Measurements from ENCODE around the gene NTNG1. TPM values are rescaled to one million over a fixed set of nuclear protein-coding genes. Genes with fewer than 3 reads are reported as not detected.

NTNG1 gene
- total RNA-seq, 1 experiment from 2014 or later, result 2.3 TPM

DNA sequence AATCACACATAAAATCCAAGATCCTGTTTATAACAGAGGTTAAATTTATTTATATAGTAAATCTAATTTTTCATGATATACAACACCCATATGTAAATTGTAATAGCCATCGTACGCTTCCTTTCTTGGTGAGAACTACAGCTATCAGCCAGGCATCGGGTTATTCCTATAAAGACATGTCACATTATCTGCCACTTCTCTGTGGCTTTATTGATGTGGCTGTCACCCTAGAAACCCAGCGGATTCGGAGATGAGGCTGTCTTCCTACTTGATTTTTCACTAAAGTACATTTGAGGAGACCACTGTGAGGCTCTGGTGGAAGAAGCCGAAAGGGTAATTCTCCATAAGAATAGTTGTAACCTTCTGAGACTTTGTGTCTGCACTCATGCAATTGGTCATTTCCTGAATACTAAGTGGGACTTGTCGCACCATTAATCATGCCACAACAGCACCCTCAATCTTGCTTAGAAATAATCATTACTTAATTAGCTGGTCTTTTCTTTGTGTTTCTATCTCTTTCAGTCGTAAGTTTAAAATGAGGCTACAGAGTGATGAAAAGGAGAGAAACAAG is 106.0 kb downstream of the NTNG1 start:
- TF ChIP-seq SMAD3 (CRISPR knock-in tag; IDR thresholded peaks at IDR 0.05; ENCODE audit: borderline replicate concordance), result no peak
- TF ChIP-seq ZNF121 (CRISPR knock-in tag; IDR thresholded peaks at IDR 0.05), result no peak
- TF ChIP-seq, protein P1, sequence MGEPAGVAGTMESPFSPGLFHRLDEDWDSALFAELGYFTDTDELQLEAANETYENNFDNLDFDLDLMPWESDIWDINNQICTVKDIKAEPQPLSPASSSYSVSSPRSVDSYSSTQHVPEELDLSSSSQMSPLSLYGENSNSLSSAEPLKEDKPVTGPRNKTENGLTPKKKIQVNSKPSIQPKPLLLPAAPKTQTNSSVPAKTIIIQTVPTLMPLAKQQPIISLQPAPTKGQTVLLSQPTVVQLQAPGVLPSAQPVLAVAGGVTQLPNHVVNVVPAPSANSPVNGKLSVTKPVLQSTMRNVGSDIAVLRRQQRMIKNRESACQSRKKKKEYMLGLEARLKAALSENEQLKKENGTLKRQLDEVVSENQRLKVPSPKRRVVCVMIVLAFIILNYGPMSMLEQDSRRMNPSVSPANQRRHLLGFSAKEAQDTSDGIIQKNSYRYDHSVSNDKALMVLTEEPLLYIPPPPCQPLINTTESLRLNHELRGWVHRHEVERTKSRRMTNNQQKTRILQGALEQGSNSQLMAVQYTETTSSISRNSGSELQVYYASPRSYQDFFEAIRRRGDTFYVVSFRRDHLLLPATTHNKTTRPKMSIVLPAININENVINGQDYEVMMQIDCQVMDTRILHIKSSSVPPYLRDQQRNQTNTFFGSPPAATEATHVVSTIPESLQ (CRISPR knock-in tag; IDR thresholded peaks at IDR 0.05), result no peak
- TF ChIP-seq RORB (CRISPR knock-in tag; IDR thresholded peaks at IDR 0.05), result no peak
- no peak for TF ChIP-seq FOXK1 (CRISPR knock-in tag; IDR thresholded peaks at IDR 0.05)
- TF ChIP-seq, protein P2, sequence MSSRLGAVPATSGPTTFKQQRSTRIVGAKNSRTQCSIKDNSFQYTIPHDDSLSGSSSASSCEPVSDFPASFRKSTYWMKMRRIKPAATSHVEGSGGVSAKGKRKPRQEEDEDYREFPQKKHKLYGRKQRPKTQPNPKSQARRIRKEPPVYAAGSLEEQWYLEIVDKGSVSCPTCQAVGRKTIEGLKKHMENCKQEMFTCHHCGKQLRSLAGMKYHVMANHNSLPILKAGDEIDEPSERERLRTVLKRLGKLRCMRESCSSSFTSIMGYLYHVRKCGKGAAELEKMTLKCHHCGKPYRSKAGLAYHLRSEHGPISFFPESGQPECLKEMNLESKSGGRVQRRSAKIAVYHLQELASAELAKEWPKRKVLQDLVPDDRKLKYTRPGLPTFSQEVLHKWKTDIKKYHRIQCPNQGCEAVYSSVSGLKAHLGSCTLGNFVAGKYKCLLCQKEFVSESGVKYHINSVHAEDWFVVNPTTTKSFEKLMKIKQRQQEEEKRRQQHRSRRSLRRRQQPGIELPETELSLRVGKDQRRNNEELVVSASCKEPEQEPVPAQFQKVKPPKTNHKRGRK (CRISPR knock-in tag; IDR thresholded peaks at IDR 0.05; ENCODE audit: borderline replicate concordance), result no peak
- TF ChIP-seq, protein P3, sequence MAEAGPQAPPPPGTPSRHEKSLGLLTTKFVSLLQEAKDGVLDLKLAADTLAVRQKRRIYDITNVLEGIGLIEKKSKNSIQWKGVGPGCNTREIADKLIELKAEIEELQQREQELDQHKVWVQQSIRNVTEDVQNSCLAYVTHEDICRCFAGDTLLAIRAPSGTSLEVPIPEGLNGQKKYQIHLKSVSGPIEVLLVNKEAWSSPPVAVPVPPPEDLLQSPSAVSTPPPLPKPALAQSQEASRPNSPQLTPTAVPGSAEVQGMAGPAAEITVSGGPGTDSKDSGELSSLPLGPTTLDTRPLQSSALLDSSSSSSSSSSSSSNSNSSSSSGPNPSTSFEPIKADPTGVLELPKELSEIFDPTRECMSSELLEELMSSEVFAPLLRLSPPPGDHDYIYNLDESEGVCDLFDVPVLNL (CRISPR knock-in tag; IDR thresholded peaks at IDR 0.05; ENCODE audit: borderline replicate concordance, low read depth), result no peak
- no peak for TF ChIP-seq ZNF423 (CRISPR knock-in tag; IDR thresholded peaks at IDR 0.05)
- no peak for TF ChIP-seq NFATC4 (CRISPR knock-in tag; IDR thresholded peaks at IDR 0.05)
- no peak for TF ChIP-seq GABPB1 (CRISPR knock-in tag; IDR thresholded peaks at IDR 0.05)
- TF ChIP-seq, protein P4, sequence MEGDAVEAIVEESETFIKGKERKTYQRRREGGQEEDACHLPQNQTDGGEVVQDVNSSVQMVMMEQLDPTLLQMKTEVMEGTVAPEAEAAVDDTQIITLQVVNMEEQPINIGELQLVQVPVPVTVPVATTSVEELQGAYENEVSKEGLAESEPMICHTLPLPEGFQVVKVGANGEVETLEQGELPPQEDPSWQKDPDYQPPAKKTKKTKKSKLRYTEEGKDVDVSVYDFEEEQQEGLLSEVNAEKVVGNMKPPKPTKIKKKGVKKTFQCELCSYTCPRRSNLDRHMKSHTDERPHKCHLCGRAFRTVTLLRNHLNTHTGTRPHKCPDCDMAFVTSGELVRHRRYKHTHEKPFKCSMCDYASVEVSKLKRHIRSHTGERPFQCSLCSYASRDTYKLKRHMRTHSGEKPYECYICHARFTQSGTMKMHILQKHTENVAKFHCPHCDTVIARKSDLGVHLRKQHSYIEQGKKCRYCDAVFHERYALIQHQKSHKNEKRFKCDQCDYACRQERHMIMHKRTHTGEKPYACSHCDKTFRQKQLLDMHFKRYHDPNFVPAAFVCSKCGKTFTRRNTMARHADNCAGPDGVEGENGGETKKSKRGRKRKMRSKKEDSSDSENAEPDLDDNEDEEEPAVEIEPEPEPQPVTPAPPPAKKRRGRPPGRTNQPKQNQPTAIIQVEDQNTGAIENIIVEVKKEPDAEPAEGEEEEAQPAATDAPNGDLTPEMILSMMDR (IDR thresholded peaks at IDR 0.05), result no peak
- H3K36me3 Mint-ChIP-seq, result no peaks in the 10 kb centered on the region
- no peaks in the 10 kb centered on the region for H3K9me3 Mint-ChIP-seq
- DNase-seq (ENCODE audit: low spot score) (no peak), ATAC-seq (peak; percentile 36)
- ChIA-PET CTCF (interaction anchor here (0.6 to 0.8 kb wide), 3 partner anchors 30 to 213 kb away, joined by 3 to 5 read pairs (median 4); no protein-coding TSS in a partner anchor), POLR2A (interaction anchor here (0.6 kb wide), 1 partner anchor 500 kb away, joined by 3 read pairs; no protein-coding TSS in a partner anchor)
- H3K4me3 Mint-ChIP-seq, result no peak overlapping the region
- H3K27ac Mint-ChIP-seq, result peak overlapping the region; percentile 71
- no peaks in the 10 kb centered on the region for H3K27me3 Mint-ChIP-seq (ENCODE audit: low read depth)
- peaks cover 42% of the 10 kb centered on the region for H3K4me1 Mint-ChIP-seq

DNA sequence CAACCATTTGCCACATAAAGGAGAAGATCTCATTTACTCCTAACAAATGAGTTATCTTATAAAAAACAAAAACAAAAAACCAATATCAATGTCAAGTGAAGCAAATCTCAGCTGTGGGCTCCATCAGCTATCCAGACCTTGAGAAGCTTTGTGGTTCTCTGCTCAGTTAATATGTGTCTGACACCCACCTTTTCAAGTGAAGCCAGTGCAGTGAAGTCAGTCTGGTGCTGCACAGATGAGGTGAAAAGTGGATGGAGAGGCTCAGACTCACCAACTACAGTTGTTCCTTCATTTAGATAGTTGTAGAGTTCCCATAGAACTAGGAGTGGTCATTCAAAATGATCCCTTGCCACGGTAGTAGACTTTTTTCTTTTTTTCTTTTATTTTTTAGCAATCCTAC is 106.8 kb downstream of the NTNG1 start:
- H3K27ac Mint-ChIP-seq, result peak overlapping the region; percentile 71
- no peak overlapping the region for H3K4me3 Mint-ChIP-seq
- H3K27me3 Mint-ChIP-seq (ENCODE audit: low read depth), result no peaks in the 10 kb centered on the region
- peaks cover 37% of the 10 kb centered on the region for H3K4me1 Mint-ChIP-seq
- H3K36me3 Mint-ChIP-seq, result no peaks in the 10 kb centered on the region
- ATAC-seq (no peak; the same call in 1 of the 2 replicates), DNase-seq (ENCODE audit: low spot score) (no peak)
- POLR2A ChIA-PET, result no interaction called here
- no peaks in the 10 kb centered on the region for H3K9me3 Mint-ChIP-seq
- CTCF ChIA-PET, result interaction anchor here (0.8 kb wide), 2 partner anchors 29 to 50 kb away, joined by 3 to 5 read pairs; no protein-coding TSS in a partner anchor
- TF ChIP-seq ZNF219 (CRISPR knock-in tag; IDR thresholded peaks at IDR 0.05; ENCODE audit: borderline replicate concordance), result no peak
- TF ChIP-seq FOXP1 (CRISPR knock-in tag; IDR thresholded peaks at IDR 0.05; ENCODE audit: borderline replicate concordance), result no peak
- TF ChIP-seq NFYB (CRISPR knock-in tag; conservative IDR thresholded peaks at IDR 0.05; ENCODE audit: low read depth), result no peak
- no peak for TF ChIP-seq ZNF121 (CRISPR knock-in tag; IDR thresholded peaks at IDR 0.05)
- TF ChIP-seq, protein P5, sequence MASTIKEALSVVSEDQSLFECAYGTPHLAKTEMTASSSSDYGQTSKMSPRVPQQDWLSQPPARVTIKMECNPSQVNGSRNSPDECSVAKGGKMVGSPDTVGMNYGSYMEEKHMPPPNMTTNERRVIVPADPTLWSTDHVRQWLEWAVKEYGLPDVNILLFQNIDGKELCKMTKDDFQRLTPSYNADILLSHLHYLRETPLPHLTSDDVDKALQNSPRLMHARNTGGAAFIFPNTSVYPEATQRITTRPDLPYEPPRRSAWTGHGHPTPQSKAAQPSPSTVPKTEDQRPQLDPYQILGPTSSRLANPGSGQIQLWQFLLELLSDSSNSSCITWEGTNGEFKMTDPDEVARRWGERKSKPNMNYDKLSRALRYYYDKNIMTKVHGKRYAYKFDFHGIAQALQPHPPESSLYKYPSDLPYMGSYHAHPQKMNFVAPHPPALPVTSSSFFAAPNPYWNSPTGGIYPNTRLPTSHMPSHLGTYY (CRISPR knock-in tag; IDR thresholded peaks at IDR 0.05), result no peak
- TF ChIP-seq, protein P6, sequence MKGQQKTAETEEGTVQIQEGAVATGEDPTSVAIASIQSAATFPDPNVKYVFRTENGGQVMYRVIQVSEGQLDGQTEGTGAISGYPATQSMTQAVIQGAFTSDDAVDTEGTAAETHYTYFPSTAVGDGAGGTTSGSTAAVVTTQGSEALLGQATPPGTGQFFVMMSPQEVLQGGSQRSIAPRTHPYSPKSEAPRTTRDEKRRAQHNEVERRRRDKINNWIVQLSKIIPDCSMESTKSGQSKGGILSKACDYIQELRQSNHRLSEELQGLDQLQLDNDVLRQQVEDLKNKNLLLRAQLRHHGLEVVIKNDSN (CRISPR knock-in tag; IDR thresholded peaks at IDR 0.05), result no peak
- TF ChIP-seq SMAD4 (CRISPR knock-in tag; IDR thresholded peaks at IDR 0.05), result no peak
- TF ChIP-seq, protein P7, sequence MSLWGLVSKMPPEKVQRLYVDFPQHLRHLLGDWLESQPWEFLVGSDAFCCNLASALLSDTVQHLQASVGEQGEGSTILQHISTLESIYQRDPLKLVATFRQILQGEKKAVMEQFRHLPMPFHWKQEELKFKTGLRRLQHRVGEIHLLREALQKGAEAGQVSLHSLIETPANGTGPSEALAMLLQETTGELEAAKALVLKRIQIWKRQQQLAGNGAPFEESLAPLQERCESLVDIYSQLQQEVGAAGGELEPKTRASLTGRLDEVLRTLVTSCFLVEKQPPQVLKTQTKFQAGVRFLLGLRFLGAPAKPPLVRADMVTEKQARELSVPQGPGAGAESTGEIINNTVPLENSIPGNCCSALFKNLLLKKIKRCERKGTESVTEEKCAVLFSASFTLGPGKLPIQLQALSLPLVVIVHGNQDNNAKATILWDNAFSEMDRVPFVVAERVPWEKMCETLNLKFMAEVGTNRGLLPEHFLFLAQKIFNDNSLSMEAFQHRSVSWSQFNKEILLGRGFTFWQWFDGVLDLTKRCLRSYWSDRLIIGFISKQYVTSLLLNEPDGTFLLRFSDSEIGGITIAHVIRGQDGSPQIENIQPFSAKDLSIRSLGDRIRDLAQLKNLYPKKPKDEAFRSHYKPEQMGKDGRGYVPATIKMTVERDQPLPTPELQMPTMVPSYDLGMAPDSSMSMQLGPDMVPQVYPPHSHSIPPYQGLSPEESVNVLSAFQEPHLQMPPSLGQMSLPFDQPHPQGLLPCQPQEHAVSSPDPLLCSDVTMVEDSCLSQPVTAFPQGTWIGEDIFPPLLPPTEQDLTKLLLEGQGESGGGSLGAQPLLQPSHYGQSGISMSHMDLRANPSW (CRISPR knock-in tag; conservative IDR thresholded peaks at IDR 0.05; ENCODE audit: low read depth), result no peak
- TF ChIP-seq, protein P8, sequence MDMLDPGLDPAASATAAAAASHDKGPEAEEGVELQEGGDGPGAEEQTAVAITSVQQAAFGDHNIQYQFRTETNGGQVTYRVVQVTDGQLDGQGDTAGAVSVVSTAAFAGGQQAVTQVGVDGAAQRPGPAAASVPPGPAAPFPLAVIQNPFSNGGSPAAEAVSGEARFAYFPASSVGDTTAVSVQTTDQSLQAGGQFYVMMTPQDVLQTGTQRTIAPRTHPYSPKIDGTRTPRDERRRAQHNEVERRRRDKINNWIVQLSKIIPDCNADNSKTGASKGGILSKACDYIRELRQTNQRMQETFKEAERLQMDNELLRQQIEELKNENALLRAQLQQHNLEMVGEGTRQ (CRISPR knock-in tag; IDR thresholded peaks at IDR 0.05), result no peak
- no peak for TF ChIP-seq ZNF396 (CRISPR knock-in tag; IDR thresholded peaks at IDR 0.05; ENCODE audit: borderline replicate concordance)

Measured in WTC11 (cell line).